Stomach smooth muscle (tissue), 2 donors: Measurements from ENCODE around the gene NOX4.
A peak's percentile ranks its signal among the peaks of the same experiment; 100 is the strongest.

Experiments
- H3K27ac ChIP-seq: one replicate; pipeline ENCODE4 v1.7.0; 2013; ENCODE audit warnings: mild to moderate bottlenecking, low read length, inconsistent platforms
- H3K27me3 ChIP-seq, 2 donors: one replicate each; pipeline ENCODE4 v1.7.0; 2013; ENCODE audit warnings: low read length in 2 of 2; ENCODE audit not compliant: insufficient read depth in 2 of 2, control insufficient read depth in 1 of 2
- H3K36me3 ChIP-seq, 2 donors: one replicate each; pipeline ENCODE4 v1.7.0; 2013; ENCODE audit warnings: low read length in 2 of 2; ENCODE audit not compliant: control insufficient read depth in 2 of 2, insufficient read depth in 2 of 2
- H3K4me1 ChIP-seq: one replicate; pipeline ENCODE4 v1.7.0; 2013; ENCODE audit warnings: low read length; ENCODE audit not compliant: control insufficient read depth, insufficient read depth
- H3K4me3 ChIP-seq, 2 donors: one replicate each; pipeline ENCODE4 v1.7.0; 2013; ENCODE audit warnings: low read length in 2 of 2
- H3K9ac ChIP-seq, 2 donors: one replicate each; pipeline ENCODE4 v1.7.0; 2013; ENCODE audit warnings: low read length in 2 of 2, mild to moderate bottlenecking in 1 of 2
- H3K9me3 ChIP-seq, 2 donors: one replicate each; pipeline ENCODE4 v1.7.0; 2013; ENCODE audit warnings: low read length in 2 of 2; ENCODE audit not compliant: control insufficient read depth in 2 of 2
- donor health status: healthy.
- donor health status: Pancreatic carcinoma.

The NOX4 gene

DNA sequence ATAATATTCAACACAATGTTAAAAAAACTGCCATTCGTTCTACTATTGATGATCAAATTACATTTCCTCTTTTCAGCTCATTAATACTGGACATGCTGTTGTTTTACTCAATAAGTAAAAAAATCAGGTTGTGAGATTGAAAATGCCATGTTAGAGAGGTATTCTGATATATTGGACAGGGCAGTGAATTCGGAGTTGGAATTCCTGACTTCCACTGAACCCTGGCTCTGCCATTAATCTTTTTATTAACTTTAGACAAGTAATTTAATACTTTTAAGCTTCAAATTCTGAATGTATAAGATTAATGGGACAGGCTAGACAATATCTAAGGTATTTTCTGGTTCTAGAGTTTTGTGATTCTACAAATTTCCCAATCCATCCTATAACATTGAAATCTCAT is 12.2 kb upstream of the NOX4 start:
- no peak overlapping the region for H3K4me3 ChIP-seq
- no peaks in the 10 kb centered on the region for H3K36me3 ChIP-seq
- H3K9ac ChIP-seq: no peak overlapping the region
- H3K27ac ChIP-seq: no peak overlapping the region
- H3K9me3 ChIP-seq: no peaks in the 10 kb centered on the region
- H3K27me3 ChIP-seq: no peaks in the 10 kb centered on the region
- no peaks in the 10 kb centered on the region for H3K4me1 ChIP-seq

DNA sequence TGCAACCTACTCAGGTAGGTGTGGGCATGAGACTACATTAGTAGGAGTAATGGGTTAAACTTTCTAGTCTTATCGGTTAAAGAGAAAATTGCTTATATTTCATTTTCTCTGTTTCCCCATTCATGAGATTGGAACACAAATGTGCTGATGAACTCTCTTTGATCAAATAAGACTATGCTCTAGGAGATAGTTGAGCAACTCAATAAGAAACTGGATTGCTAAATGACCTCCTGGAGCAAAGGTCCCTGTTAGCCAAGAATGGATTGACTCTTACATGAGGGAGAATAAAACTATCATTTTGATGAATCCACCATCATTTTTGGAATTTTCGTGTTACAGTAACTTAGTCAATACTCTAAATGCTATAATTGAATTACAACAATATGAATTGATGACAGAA is 11.1 kb upstream of the NOX4 start:
- H3K4me1 ChIP-seq: no peaks in the 10 kb centered on the region
- H3K36me3 ChIP-seq: no peaks in the 10 kb centered on the region
- H3K9ac ChIP-seq: no peak overlapping the region
- H3K4me3 ChIP-seq: no peak overlapping the region
- H3K27me3 ChIP-seq: no peaks in the 10 kb centered on the region
- no peak overlapping the region for H3K27ac ChIP-seq
- no peaks in the 10 kb centered on the region for H3K9me3 ChIP-seq

DNA sequence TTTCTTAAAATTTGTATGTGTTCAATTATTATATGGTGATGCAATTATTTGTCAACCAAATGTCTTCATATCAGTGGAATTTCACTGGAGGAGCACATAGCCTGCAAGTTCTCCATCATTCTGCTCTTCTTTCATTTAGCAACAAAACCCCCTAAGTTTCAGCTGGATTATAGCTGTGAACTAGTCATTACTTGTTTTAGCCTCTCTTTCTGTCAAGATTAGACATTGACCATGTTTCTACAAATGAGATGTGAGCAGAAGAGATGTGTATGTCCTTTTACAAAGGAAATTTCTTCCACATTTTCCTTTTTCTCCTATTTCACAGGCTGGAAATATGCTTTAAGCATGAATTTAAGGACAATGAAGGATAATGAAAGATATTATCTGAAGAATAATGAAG is 9.2 kb upstream of the NOX4 start:
- H3K4me3 ChIP-seq: no peak overlapping the region

DNA sequence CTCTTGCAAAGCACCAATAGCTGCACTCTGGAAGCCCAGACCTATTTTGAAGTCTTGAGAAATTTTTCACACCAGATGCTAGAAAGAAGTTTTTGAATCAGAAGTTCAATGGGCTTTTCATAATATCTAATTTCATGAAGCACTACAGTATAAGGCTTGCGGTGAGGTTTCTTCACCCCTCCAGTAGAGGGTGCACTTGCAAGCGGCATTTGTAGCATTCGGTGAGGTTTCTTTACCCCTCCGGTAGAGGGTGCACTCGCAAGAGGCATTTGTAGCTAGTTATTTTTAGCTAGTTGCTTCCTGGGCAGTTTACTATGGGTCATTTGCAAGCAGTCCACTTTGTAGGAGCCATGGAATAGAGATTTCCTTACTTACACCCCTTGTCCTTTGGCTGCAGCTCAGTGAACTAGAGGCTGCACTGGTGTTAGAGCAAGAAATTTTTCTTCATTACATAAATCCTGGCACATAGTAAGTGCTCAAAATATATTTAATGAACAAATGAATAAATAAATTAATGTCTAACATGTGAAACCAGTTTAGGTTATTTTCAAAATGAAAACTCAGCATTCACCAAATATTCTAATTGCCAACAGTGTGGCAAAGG is 7.8 kb upstream of the NOX4 start:
- H3K9ac ChIP-seq: no peak overlapping the region
- H3K27ac ChIP-seq: no peak overlapping the region
- no peaks in the 10 kb centered on the region for H3K4me1 ChIP-seq
- H3K36me3 ChIP-seq: no peaks in the 10 kb centered on the region
- no peaks in the 10 kb centered on the region for H3K9me3 ChIP-seq
- H3K4me3 ChIP-seq: no peak overlapping the region
- H3K27me3 ChIP-seq: no peaks in the 10 kb centered on the region

More for the DNA sequence above, 9.2 kb upstream of the NOX4 start:
- Histone ChIP-seq H3K36me3 (no peaks in the 10 kb centered on the region), H3K27me3 (no peaks in the 10 kb centered on the region), H3K4me1 (no peaks in the 10 kb centered on the region), H3K9me3 (no peaks in the 10 kb centered on the region), H3K9ac (no peak overlapping the region), H3K27ac (no peak overlapping the region)

GRCh38 chr11:89495951-89496350 is 4.8 kb upstream of the NOX4 start:
- Histone ChIP-seq H3K27me3 (peaks cover 0 to 2% of the 10 kb centered on the region in 2 donors), H3K36me3 (no peaks in the 10 kb centered on the region), H3K4me1 (peaks cover 2% of the 10 kb centered on the region), H3K27ac (no peak overlapping the region), H3K9ac (no peak overlapping the region), H3K4me3 (no peak overlapping the region), H3K9me3 (no peaks in the 10 kb centered on the region)

DNA sequence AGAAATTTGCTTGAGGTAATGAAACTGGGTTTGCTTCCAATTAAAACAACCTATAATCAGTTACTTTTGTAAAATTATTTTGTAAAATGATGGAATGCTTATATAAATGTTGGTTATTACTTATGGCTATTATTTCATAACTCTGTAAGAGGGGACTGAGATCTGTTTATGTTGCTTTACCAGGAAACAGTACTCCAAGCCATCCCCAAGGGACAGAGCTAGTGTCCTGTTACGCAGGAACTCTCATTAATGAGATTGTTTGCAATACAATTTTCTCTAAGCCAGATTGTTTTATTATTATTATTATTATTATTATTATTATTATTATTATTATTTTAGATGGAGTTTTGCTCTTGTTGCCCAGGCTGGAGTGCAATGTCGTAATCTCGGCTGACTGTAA is 2.3 kb upstream of the NOX4 start:
- no peak overlapping the region for H3K27ac ChIP-seq
- no peak overlapping the region for H3K4me3 ChIP-seq
- peaks cover 2% of the 10 kb centered on the region for H3K4me1 ChIP-seq
- H3K27me3 ChIP-seq: peaks cover 0 to 5% of the 10 kb centered on the region in 2 donors
- H3K9me3 ChIP-seq: no peaks in the 10 kb centered on the region
- no peaks in the 10 kb centered on the region for H3K36me3 ChIP-seq
- no peak overlapping the region for H3K9ac ChIP-seq

GRCh38 chr11:89490602-89490980 is 584 bp downstream of the NOX4 start:
- Histone ChIP-seq H3K36me3 (no peaks in the 10 kb centered on the region), H3K4me1 (peaks cover 2% of the 10 kb centered on the region), H3K27me3 (peaks cover 0 to 5% of the 10 kb centered on the region in 2 donors), H3K4me3 (peak overlapping the region; percentile 53 to 69), H3K27ac (no peak overlapping the region), H3K9ac (no peak overlapping the region), H3K9me3 (no peaks in the 10 kb centered on the region)

DNA sequence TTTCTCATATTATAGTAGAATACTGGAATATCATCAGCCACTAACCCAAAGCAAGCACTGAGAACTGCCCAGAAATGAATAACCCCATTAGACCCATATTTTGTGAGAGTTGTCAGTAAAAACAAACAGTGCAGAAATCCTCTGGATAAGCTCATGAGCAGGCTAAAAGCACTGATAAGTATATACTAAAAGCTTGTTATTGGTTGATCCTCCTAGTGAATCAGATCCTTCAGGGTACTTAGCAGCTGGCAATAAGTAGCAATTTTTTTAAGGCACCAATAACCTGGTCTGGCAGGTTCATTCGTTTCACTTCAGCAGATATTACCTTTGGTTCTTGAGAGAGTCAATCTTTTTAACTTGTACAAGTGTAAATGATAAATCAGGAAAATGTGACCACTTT is 1.2 kb downstream of the NOX4 start:
- Histone ChIP-seq H3K9ac (no peak overlapping the region), H3K27me3 (peaks cover 0 to 5% of the 10 kb centered on the region in 2 donors), H3K36me3 (no peaks in the 10 kb centered on the region), H3K27ac (no peak overlapping the region), H3K4me3 (no peak overlapping the region), H3K9me3 (no peaks in the 10 kb centered on the region), H3K4me1 (peaks cover 2% of the 10 kb centered on the region)

- peaks cover 2% of the 10 kb centered on the region for H3K4me1 ChIP-seq
- H3K27ac ChIP-seq: no peak overlapping the region
- H3K9me3 ChIP-seq: no peaks in the 10 kb centered on the region
- no peak overlapping the region for H3K9ac ChIP-seq
- H3K36me3 ChIP-seq: no peaks in the 10 kb centered on the region
- no peak overlapping the region for H3K4me3 ChIP-seq
- peaks cover 0 to 5% of the 10 kb centered on the region in 2 donors for H3K27me3 ChIP-seq
These were observed 4.2 kb downstream of the NOX4 start for GRCh38 chr11:89487016-89487415.

- Histone ChIP-seq H3K9me3 (no peaks in the 10 kb centered on the region), H3K36me3 (no peaks in the 10 kb centered on the region), H3K4me3 (no peak overlapping the region), H3K27me3 (peaks cover 0 to 1% of the 10 kb centered on the region in 2 donors), H3K4me1 (no peaks in the 10 kb centered on the region), H3K27ac (no peak overlapping the region), H3K9ac (no peak overlapping the region)
These were observed 6.3 kb downstream of the NOX4 start for GRCh38 chr11:89484896-89485295.

DNA sequence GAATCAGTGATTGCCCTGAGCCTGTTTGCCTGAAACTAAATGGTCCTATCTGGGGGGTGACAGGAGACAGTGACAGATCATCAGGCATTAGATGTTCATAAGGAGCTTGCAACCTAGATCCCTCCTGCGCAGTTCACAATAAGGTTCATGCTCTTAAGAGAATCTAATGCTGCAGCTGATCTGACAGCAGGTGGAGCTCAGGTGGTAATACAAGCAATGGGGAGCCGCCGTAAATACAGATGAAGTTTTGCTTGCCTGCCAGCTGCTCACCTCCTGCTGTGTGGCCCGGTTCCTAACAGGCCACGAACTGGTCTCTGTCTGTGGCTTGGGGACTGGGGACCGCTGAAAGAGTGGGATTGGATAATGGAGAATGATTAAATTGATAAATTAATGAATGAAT is 14.0 kb downstream of the NOX4 start:
- H3K4me3 ChIP-seq: no peak overlapping the region

More for the DNA sequence above, 14.0 kb downstream of the NOX4 start:
- Histone ChIP-seq H3K9me3 (no peaks in the 10 kb centered on the region), H3K4me1 (no peaks in the 10 kb centered on the region), H3K36me3 (no peaks in the 10 kb centered on the region), H3K27me3 (no peaks in the 10 kb centered on the region), H3K9ac (no peak overlapping the region), H3K27ac (no peak overlapping the region)
